Measurements from ENCODE around the gene RPAP3. TPM values are rescaled to one million over a fixed set of nuclear protein-coding genes. Genes with fewer than 3 reads are reported as not detected.

Gene RPAP3
- total RNA-seq, 1 experiment from 2014 or later, result 48.9 TPM

DNA sequence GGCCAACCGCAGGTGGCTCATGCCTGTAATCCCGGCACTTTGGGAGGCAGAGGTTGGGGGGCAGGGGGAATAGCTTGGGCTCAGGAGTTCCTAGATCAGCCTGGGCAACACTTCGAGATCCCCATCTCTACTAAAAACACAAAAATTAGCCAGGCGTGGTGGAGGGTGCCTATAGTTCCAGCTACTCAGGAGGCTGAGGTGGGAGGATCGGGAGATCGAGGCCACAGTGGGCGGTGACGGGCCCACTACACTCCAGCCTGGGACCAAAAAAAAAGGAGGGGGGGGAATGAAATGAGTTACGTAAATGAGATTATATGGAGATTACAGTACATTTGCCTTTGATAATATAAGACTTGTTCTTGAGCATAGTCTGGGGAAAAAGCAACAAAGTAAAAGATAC lies 1.1 kb downstream of the RPAP3 start:
- no peaks in the 10 kb centered on the region for H3K9me3 ChIP-seq (ENCODE audit: control insufficient read depth, low read depth, low read length)
- WGBS (ENCODE audit: extremely low coverage, insufficient read length, low lambda C conversion rate), result no CpG with 5 or more reads among the region's 9 CpGs
- H3K9ac ChIP-seq (ENCODE audit: extremely low read depth, insufficient read length, low read length), result peak overlapping the region; percentile 82
- H3K23ac ChIP-seq (ENCODE audit: insufficient read length, low read depth, low read length), result no peak overlapping the region
- TF ChIP-seq, protein P1, sequence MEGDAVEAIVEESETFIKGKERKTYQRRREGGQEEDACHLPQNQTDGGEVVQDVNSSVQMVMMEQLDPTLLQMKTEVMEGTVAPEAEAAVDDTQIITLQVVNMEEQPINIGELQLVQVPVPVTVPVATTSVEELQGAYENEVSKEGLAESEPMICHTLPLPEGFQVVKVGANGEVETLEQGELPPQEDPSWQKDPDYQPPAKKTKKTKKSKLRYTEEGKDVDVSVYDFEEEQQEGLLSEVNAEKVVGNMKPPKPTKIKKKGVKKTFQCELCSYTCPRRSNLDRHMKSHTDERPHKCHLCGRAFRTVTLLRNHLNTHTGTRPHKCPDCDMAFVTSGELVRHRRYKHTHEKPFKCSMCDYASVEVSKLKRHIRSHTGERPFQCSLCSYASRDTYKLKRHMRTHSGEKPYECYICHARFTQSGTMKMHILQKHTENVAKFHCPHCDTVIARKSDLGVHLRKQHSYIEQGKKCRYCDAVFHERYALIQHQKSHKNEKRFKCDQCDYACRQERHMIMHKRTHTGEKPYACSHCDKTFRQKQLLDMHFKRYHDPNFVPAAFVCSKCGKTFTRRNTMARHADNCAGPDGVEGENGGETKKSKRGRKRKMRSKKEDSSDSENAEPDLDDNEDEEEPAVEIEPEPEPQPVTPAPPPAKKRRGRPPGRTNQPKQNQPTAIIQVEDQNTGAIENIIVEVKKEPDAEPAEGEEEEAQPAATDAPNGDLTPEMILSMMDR (conservative IDR thresholded peaks at IDR 0.05), result no peak
- H3T11ph ChIP-seq (ENCODE audit: low read length), result no peak overlapping the region
- H3K36me3 Mint-ChIP-seq (ENCODE audit: insufficient read depth in 1 of 3, low read depth in 3 of 3), result peaks cover 2 to 25% (median 24%) of the 10 kb centered on the region in 3 experiments
- no peaks in the 10 kb centered on the region for H3K79me1 ChIP-seq (ENCODE audit: insufficient read depth, low read depth, low read length, poor library complexity, severe bottlenecking)
- no peak overlapping the region for H3K56ac ChIP-seq (ENCODE audit: insufficient read length, low read depth, low read length)
- DNase-seq, result no peak
- no peak overlapping the region for H2BK20ac ChIP-seq (ENCODE audit: low read depth, low read length, poor library complexity, severe bottlenecking)
- no peak overlapping the region for H4K5ac ChIP-seq (ENCODE audit: insufficient read length, low read depth, low read length)
- peaks cover 7% of the 10 kb centered on the region; the same call in 1 of the 2 replicates for H3K79me2 ChIP-seq (ENCODE audit: insufficient read depth, low read length)
- no peaks in the 10 kb centered on the region for H3K27me3 Mint-ChIP-seq (ENCODE audit: low read depth)
- H3K23me2 ChIP-seq (ENCODE audit: insufficient read length, low read depth, low read length, poor library complexity, severe bottlenecking), result peaks cover 6% of the 10 kb centered on the region
- no peak overlapping the region for H2BK15ac ChIP-seq (ENCODE audit: low read depth, low read length)
- H3K4me1 Mint-ChIP-seq, result peaks cover 20 to 23% of the 10 kb centered on the region in 2 experiments
- no peak overlapping the region for H2BK120ac ChIP-seq (ENCODE audit: low read depth, low read length, poor library complexity, severe bottlenecking)
- H3K9me3 Mint-ChIP-seq, result no peaks in the 10 kb centered on the region
- no peak overlapping the region for H3K27ac ChIP-seq (ENCODE audit: insufficient read length, low read depth, low read length)
- no peaks in the 10 kb centered on the region for H3K27me3 ChIP-seq (ENCODE audit: insufficient read depth, low read length)
- H2BK12ac ChIP-seq (ENCODE audit: insufficient read length, low read depth, low read length), result no peak overlapping the region
- no peak overlapping the region for H2AFZ ChIP-seq (ENCODE audit: low read length)
- no peak overlapping the region for H3K14ac ChIP-seq (ENCODE audit: insufficient read depth, low read length)
- no peak overlapping the region for H2BK5ac ChIP-seq (ENCODE audit: insufficient read length, low read length)
- H4K91ac ChIP-seq (ENCODE audit: insufficient read length, low read depth, low read length), result no peak overlapping the region
- H3K4me2 ChIP-seq (ENCODE audit: insufficient read depth, insufficient read length, low read length), result peak overlapping the region; percentile 96
- H2AK5ac ChIP-seq (ENCODE audit: insufficient read length, low read length), result no peak overlapping the region
- no peak overlapping the region for H3K4ac ChIP-seq (ENCODE audit: low read depth, low read length)
- H3K4me1 ChIP-seq (ENCODE audit: insufficient read depth, low read length), result no peaks in the 10 kb centered on the region; the same call in 1 of the 2 replicates
- peak overlapping the region; percentile 83 to 92 for H3K4me3 Mint-ChIP-seq
- H3K18ac ChIP-seq (ENCODE audit: insufficient read length, low read depth, low read length), result no peak overlapping the region
- H3K27ac Mint-ChIP-seq, result peak overlapping the region in 2 of 3 experiments; percentile 18 to 77; a peak in 3 of 7 replicates
- H4K8ac ChIP-seq (replicated peaks; ENCODE audit: insufficient read length, low read depth, low read length), result no peak overlapping the region
- H4K20me1 ChIP-seq (ENCODE audit: control insufficient read depth, insufficient read depth, insufficient read length), result no peaks in the 10 kb centered on the region

Measured in H9 (cell line).